HepG2 (cell line): ENCODE data around the gene TNFAIP6. TPM values are rescaled to one million over a fixed set of nuclear protein-coding genes. Genes with fewer than 3 reads are reported as not detected.
A peak's percentile ranks its signal among the peaks of the same experiment; 100 is the strongest.

ENCODE experiments used
- ATAC-seq: fragments of 200-7000 bp; cut with Tn5 transposase; 3 replicates; pipeline ENCODE4 v1.9.1; 2020; ENCODE audit warnings: mild to moderate bottlenecking, moderate library complexity
- BruUV-seq: library from RNA; stranded (reverse); fragments of 400-500 nt; replicated peaks from 2 replicates; lab custom pipeline; 2021; lab: Mats Ljungman, UMichigan
- CTCF ChIA-PET: fragments of 300-600 bp; formaldehyde crosslinking; extraction: SDS; loops from one replicate; lab custom pipeline; 2021; ENCODE audit warnings: low total read pairs, inconsistent platforms, low intra/inter-chr PET ratio; lab: Yijun Ruan, JAX
- POLR2A ChIA-PET: fragments of 350-600 bp; sonication (Branson Sonifier 250); formaldehyde crosslinking; loops from one replicate; lab custom pipeline; 2020; ENCODE audit warnings: antibody characterized with exemption, inconsistent platforms; lab: Yijun Ruan, JAX
- DNase-seq: peaks from one replicate; pipeline ENCODE4 v3.0.0-alpha.2; 2015; ENCODE audit warnings: low spot score
- FAIRE-seq: peaks from 3 replicates; lab custom pipeline; 2011; peaks lifted over from hg19 to GRCh38; lab: Jason Lieb, UNC
- H2AFZ ChIP-seq: one replicate; pipeline ENCODE4 v1.6.1; 2011; ENCODE audit warnings: low read length, inconsistent platforms
- H3K27ac ChIP-seq: fragments of 300-600 bp; 3 replicates; pipeline ENCODE4 v1.8.0; 2011; ENCODE audit warnings: mixed run types, mild to moderate bottlenecking, mixed read lengths, low read length, inconsistent platforms; ENCODE audit not compliant: insufficient read depth; ENCODE audit errors: extremely low read length
- H3K27me3 ChIP-seq, 2 experiments: fragments of 200-600 bp in 1 of 2; 2 replicates in 1 of 2; 3 replicates in 1 of 2; pipeline versions ENCODE4 v1.6.0 to v1.8.0; 2011; ENCODE audit warnings: low read length in 2 of 2, mild to moderate bottlenecking in 2 of 2, moderate library complexity in 2 of 2, inconsistent platforms in 1 of 2; ENCODE audit not compliant: insufficient read depth in 2 of 2, control insufficient read depth in 1 of 2
- H3K36me3 ChIP-seq, 2 experiments: fragments of 200-600 bp in 1 of 2; replicated peaks in 1 of 2; 2 replicates in 1 of 2; 3 replicates in 1 of 2; pipeline versions ENCODE4 v1.5.1 to v1.8.0; 2011; ENCODE audit warnings: low read length in 2 of 2, inconsistent platforms in 1 of 2; ENCODE audit not compliant: insufficient read depth in 2 of 2, control insufficient read depth in 1 of 2
- H3K4me1 ChIP-seq: 2 replicates; pipeline ENCODE4 v1.5.1; 2012; ENCODE audit warnings: low read length, inconsistent platforms; ENCODE audit not compliant: insufficient read depth
- H3K4me2 ChIP-seq: 2 replicates; pipeline ENCODE4 v1.6.0; 2011; ENCODE audit warnings: low read depth, low read length, inconsistent platforms
- H3K4me3 ChIP-seq, 3 experiments: fragments of 200-600 bp in 1 of 3; sonication (generic), shearing (Covaris generic) in 1 of 3; replicated peaks in 1 of 3; 2 replicates each; pipeline ENCODE4 v1.5.1; 2011 to 2016; ENCODE audit warnings: low read length in 3 of 3, inconsistent platforms in 2 of 3, low read depth in 2 of 3, mild to moderate bottlenecking in 2 of 3, control low read depth in 1 of 3, mixed read lengths in 1 of 3; ENCODE audit not compliant: insufficient read depth in 1 of 3
- H3K79me2 ChIP-seq: one replicate; pipeline ENCODE4 v1.6.1; 2011; ENCODE audit warnings: low read length, inconsistent platforms; ENCODE audit not compliant: insufficient read depth
- H3K9ac ChIP-seq: 2 replicates; pipeline ENCODE4 v1.6.0; 2011; ENCODE audit warnings: mild to moderate bottlenecking, low read depth, low read length, inconsistent platforms; ENCODE audit not compliant: insufficient read depth
- H3K9me3 ChIP-seq: 2 replicates; pipeline ENCODE4 v1.5.1; 2012; ENCODE audit warnings: mild to moderate bottlenecking, low read length
- H4K20me1 ChIP-seq: 2 replicates; pipeline ENCODE4 v1.6.0; 2011; ENCODE audit warnings: inconsistent platforms, mild to moderate bottlenecking, low read length, moderate library complexity; ENCODE audit not compliant: insufficient read depth
- KAT2B ChIP-seq: fragments of 150-350 bp; IDR thresholded peaks from 2 replicates; pipeline ENCODE4 v1.6.1; 2014; ENCODE audit warnings: low read depth, low read length, borderline replicate concordance
- KAT8 ChIP-seq: IDR thresholded peaks from 2 replicates; pipeline ENCODE4 v1.6.1; 2016; ENCODE audit warnings: missing genetic modification reagents, missing compliant biosample characterization
- NFKB2 ChIP-seq: sonication (generic); formaldehyde crosslinking; IDR thresholded peaks from 2 replicates; pipeline ENCODE4 v1.4.0; 2020; ENCODE audit warnings: missing genetic modification reagents, borderline replicate concordance
- NFRKB ChIP-seq: fragments of 450-650 bp; IDR thresholded peaks from 2 replicates; pipeline ENCODE4 v1.6.1; 2017
- PATZ1 ChIP-seq: sonication (generic); formaldehyde crosslinking; IDR thresholded peaks from 2 replicates; pipeline ENCODE4 v1.4.0; 2020; ENCODE audit warnings: missing genetic modification reagents
- POGZ ChIP-seq: sonication (generic); formaldehyde crosslinking; IDR thresholded peaks from 2 replicates; pipeline ENCODE4 v1.4.0; 2020; ENCODE audit warnings: mild to moderate bottlenecking, missing genetic modification reagents
- SRF ChIP-seq: IDR thresholded peaks from 2 replicates; pipeline ENCODE4 v1.6.1; 2011; ENCODE audit warnings: mild to moderate bottlenecking, low read depth, low read length, moderate library complexity
- SYNCRIP ChIP-seq: fragments of 200-400 bp; formaldehyde crosslinking; IDR thresholded peaks from 2 replicates; pipeline ENCODE4 v1.6.1; 2018; ENCODE audit warnings: mild to moderate bottlenecking, low read depth, low read length; ENCODE audit not compliant: insufficient read depth
- ZBTB10 ChIP-seq: sonication (generic); formaldehyde crosslinking; IDR thresholded peaks from 2 replicates; pipeline ENCODE4 v1.4.0; 2020; ENCODE audit warnings: missing genetic modification reagents, borderline replicate concordance
- ZNF557 ChIP-seq: sonication (generic); formaldehyde crosslinking; IDR thresholded peaks from 2 replicates; pipeline ENCODE4 v1.4.0; 2020; ENCODE audit warnings: missing genetic modification reagents
- ZNF569 ChIP-seq: sonication (generic); formaldehyde crosslinking; IDR thresholded peaks from 2 replicates; pipeline ENCODE4 v1.5.0; 2020; ENCODE audit warnings: mild to moderate bottlenecking, missing genetic modification reagents, moderate library complexity, borderline replicate concordance
- ZNF576 ChIP-seq: sonication (generic); formaldehyde crosslinking; IDR thresholded peaks from 2 replicates; pipeline ENCODE4 v1.4.0; 2020; ENCODE audit warnings: mild to moderate bottlenecking, missing genetic modification reagents
- WGBS: methylation state at CpG from one replicate; pipeline ENCODE4 v1.1.6; 2017; ENCODE audit warnings: low lambda C conversion rate; 5-methylcytosine and 5-hydroxymethylcytosine counted together
- in situ Hi-C: cut with HindIII; loops from 2 replicates; pipeline ENCODE4 v1.10.0; 2017; ENCODE audit warnings: low pct_unique_long_range_greater_than_20kb; ENCODE audit not compliant: extremely low pct_ligation_motif_present
- intact Hi-C: fragments of 100-400 bp; cut with micrococcal nuclease; formaldehyde crosslinking; loops from one replicate; pipeline ENCODE4 v1.10.0; 2022; ENCODE audit not compliant: unreplicated experiment
- microRNA-seq: library from miRNA; unstranded; fragments of <30 nt; microRNA quantifications from one replicate; pipeline ENCODE4, GENCODE V29; 2020
- polyA plus RNA-seq, 8 experiments: library from polyadenylated mRNA; depleted of rRNA in 3 of 8; stranded (reverse) in 7 of 8; unstranded in 1 of 8; fragments of >200 nt; fragmentation: Illumina TruSeq in 4 of 8; extraction: Trizol in 4 of 8; gene quantifications; 2 replicates each; pipeline versions ENCODE4 v1.2.1 to v1.2.3, GENCODE V29; 2011 to 2016; ENCODE audit warnings: low read depth in 4 of 8, missing spikeins in 1 of 8, mixed read lengths in 1 of 8; ENCODE audit not compliant: insufficient read depth in 1 of 8
- small RNA-seq, 3 experiments: library from RNA; depleted of rRNA; stranded (forward); fragments of <200 nt; gene quantifications; one replicate each; pipeline ENCODE3, GENCODE V24; 2012; ENCODE audit warnings: low read depth in 2 of 3, low replicate concordance in 1 of 3; ENCODE audit not compliant: insufficient read length in 3 of 3, insufficient read depth in 2 of 3
- total RNA-seq, 5 experiments: library from RNA; depleted of rRNA; stranded (reverse); fragments of >200 nt; fragmentation: Illumina TruSeq; extraction: Trizol; gene quantifications; 2 replicates each; pipeline ENCODE4 v1.2.3, GENCODE V29; 2016; ENCODE audit warnings: low read depth in 1 of 5

The TNFAIP6 gene
- total and polyA plus RNA-seq, 2 of the 13 experiments (the other 11 are each of a cell fraction or from before 2014, with no cell fraction given), result not detected

GRCh38 chr2:151423760-151424159 is 66.4 kb downstream of the TNFAIP6 start:
- Histone ChIP-seq H3K27me3 (no peaks in the 10 kb centered on the region), H4K20me1 (no peaks in the 10 kb centered on the region), H3K36me3 (peaks cover 24 to 79% of the 10 kb centered on the region in 2 experiments), H3K9me3 (no peaks in the 10 kb centered on the region), H3K79me2 (peaks cover 17% of the 10 kb centered on the region), H3K27ac (no peak overlapping the region), H3K4me2 (no peak overlapping the region), H3K4me3 (no peak overlapping the region), H3K9ac (no peak overlapping the region), H3K4me1 (no peaks in the 10 kb centered on the region), H2AFZ (no peak overlapping the region)
- TF ChIP-seq ZNF569 (no peak), PATZ1 (no peak), NFRKB (no peak), KAT2B (no peak), ZBTB10 (CRISPR knock-in tag) (no peak), POGZ (CRISPR knock-in tag) (no peak), SRF (no peak), NFKB2 (CRISPR knock-in tag) (no peak), ZNF557 (CRISPR knock-in tag) (no peak), SYNCRIP (no peak), KAT8 (CRISPR knock-in tag) (no peak), ZNF576 (CRISPR knock-in tag) (no peak)
- intact Hi-C loops (no loop called here), in situ Hi-C loops (no loop called here)
- CTCF ChIA-PET, result no interaction called here
- POLR2A ChIA-PET, result no interaction called here
- FAIRE-seq, result no peak
- no peak for ATAC-seq
- 97% methylated on average over 3 of the region's 3 CpGs for WGBS
- no peak for DNase-seq
- TSS peak; percentile 14 for BruUV-seq

Small RNA genes lying within 50 kb of the gene (microRNA-seq; reads per million reads assigned to microRNA genes)
- not detected for gene MIR4773-1
- gene MIR4773-2, result not detected

Small RNA genes lying within 50 kb of the gene (small RNA-seq; reads per million reads assigned to genes)
- 0 reads per million in 3 experiments for gene MIR4773-1
- 0 to 0.97 (median 0) reads per million in 3 experiments for gene RN7SL124P

Other genes with a start within 250 kb of the TNFAIP6 start
- gene RBM43, start 95.7 kb upstream of the TNFAIP6 start, total RNA-seq (2016; rRNA removed; fragmentation: Illumina TruSeq; extraction: Trizol), result 0.31 and 0.52 TPM in 2 replicates
- 0.57 and 0.70 TPM in 2 replicates for gene RBM43, start 95.7 kb upstream of the TNFAIP6 start, polyA plus RNA-seq (2011; rRNA removed)
- gene NMI, start 67.9 kb upstream of the TNFAIP6 start, total RNA-seq (2016; rRNA removed; fragmentation: Illumina TruSeq; extraction: Trizol), result 3.9 and 4.4 TPM in 2 replicates
- gene NMI, start 67.9 kb upstream of the TNFAIP6 start, polyA plus RNA-seq (2011; rRNA removed), result 0.42 and 0.64 TPM in 2 replicates
- gene RIF1, start 52.3 kb downstream of the TNFAIP6 start, total RNA-seq (2016; rRNA removed; fragmentation: Illumina TruSeq; extraction: Trizol), result 73.6 and 115 TPM in 2 replicates
- gene RIF1, start 52.3 kb downstream of the TNFAIP6 start, polyA plus RNA-seq (2011; rRNA removed), result 9.2 and 12.1 TPM in 2 replicates